Measurements from ENCODE around the gene SLC6A3.
A peak's percentile ranks its signal among the peaks of the same experiment; 100 is the strongest.
"Not testable (repeated sequence)": the region's sequence is repeated elsewhere in the genome, so short reads cannot be mapped to it uniquely, and the experiment has no call there.

SLC6A3 gene

DNA sequence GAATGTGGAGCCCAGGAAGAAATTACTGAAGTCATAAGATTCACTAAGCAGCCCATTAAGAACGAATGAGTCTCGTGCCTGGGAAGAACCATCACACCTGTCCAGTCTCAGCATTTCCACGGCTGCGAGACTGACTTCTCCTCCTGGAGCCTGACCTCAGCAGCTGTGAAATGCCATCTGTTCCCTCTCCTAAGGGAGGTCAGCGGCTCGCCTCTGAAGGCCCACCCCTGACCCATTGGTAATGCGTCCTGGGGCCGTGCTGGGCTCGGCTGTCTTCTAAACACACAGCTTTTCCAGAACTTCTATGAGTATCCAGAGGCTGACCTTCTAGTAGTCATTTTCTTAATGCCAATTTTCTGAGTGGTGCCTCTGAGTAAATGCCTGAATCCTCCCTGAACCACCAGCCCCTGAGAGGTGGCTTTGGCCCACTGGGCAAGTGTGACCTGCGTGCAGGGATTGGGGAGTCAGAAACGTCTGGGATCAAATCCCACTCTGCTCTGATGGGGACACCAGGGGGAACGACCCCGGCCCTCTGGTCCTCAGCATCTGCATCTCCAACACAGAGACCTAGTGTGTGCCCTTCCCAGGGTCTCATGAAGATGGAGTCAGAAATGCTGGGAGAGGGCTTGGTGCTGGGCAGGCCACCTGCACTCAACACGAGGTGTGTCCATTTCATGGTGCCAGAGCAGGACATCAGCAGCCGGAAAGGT, 5.7 kb downstream of the SLC6A3 start:
- no peak for DNase-seq

DNA sequence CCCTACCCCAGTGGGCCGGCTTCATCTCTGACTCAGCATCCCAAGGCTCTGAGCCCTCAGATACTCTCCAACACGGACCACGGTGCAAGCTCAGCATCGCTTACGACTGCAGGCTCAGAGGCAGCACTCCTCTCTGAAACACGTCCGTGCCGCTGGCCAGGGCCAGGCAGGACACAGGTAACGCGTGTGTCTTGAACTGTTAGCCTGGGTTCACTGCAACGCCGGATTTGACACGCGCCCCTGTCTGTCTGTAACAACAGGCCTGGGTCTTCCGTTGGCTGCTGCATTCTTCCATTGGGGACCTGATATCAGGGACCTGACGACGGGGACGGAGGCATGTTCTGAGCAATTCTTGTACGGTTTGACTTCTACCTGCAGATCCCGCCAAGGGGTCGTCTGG, 6.4 kb downstream of the SLC6A3 start:
- DNase-seq = no peak

GRCh38 chr5:1437876-1438559, 7.2 kb downstream of the SLC6A3 start:
- DNase-seq = no peak

- DNase-seq = peak; percentile 89
These were observed 7.9 kb downstream of the SLC6A3 start for GRCh38 chr5:1437226-1437829.

GRCh38 chr5:1436681-1437080, 8.6 kb downstream of the SLC6A3 start:
- no peak for DNase-seq

- no peak for DNase-seq
These were observed 9.2 kb downstream of the SLC6A3 start for GRCh38 chr5:1436036-1436435.

DNA sequence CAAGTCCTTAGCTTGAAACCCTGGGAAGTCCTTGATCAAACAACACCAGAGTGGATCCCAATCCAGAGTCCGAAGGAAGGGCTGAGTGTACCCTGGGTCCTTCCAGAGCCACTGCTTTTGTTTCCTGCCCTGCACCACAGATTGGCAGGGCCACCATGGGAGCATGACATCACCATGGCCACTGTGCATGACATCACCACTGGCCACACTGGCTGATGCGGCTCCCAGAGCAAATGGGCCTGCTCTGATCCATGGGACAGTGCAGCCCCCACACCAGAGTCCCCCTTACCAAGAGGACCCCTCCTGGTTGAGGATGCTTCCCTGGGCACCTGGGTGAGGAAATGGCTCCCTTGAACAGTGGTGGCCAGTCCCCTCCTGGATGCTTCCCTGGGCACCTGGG, 9.9 kb downstream of the SLC6A3 start:
- DNase-seq = no peak

- DNase-seq = no peak
These were observed 12.9 kb downstream of the SLC6A3 start for GRCh38 chr5:1432296-1432695.

DNA sequence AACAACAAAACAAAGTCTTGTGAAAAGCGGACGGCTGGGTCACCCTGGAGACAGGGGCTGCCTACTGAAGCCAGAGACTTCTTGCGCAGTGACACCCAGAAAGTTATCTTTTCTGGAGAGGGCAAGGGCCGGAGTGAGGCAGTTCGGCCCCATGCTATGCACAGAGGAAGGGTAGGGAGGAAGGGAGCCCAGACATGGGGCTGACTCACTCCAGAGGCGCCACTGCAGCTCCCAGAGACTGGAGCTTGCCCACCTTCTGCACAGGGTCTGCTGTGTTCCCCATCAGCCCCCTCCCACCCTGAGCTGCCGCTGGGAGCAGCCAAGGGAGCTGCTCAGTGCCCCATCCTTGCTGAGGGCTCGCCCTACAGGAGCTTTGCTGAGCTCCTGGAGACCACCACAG, 13.3 kb downstream of the SLC6A3 start:
- DNase-seq = no peak

GRCh38 chr5:1431021-1431811, 14.0 kb downstream of the SLC6A3 start:
- no peak for DNase-seq

DNA sequence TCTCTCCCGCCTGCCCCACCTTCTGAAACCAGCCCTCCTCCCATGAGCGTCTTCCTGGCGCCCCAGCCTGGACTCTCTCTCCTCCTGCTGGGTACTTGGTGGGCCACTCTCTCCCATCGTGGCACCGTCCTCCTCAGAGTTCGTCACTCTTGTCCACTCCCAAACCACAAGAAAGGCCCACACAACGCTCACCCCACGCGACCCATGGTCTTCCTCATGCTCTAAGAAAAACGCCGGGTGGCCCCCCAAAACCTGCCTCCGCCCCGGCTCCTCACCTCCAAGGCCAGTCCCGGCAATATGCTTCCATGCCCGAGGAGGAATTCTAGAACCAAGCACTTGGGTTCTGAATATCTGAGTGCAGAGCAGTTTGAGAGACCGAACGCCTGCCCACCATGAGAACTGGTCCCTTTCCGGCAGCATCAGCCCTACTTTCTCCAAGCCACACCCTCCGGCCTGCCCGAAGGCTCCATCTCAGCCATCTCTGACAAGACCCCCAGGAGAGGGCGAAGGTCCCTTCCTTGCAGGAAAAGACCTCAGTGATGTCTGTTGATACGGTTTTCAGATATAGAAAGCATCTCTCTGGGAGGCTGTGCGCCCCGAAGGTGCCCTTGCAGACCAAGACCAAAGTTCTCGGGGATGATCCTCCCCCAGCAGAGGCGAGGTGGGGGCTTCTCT, 15.0 kb downstream of the SLC6A3 start:
- no peak for DNase-seq

- no peak for DNase-seq
These were observed 15.7 kb downstream of the SLC6A3 start for GRCh38 chr5:1429496-1429895.

GRCh38 chr5:1429066-1429465, 16.2 kb downstream of the SLC6A3 start:
- no peak for DNase-seq

- no peak for DNase-seq
These were observed 17.1 kb downstream of the SLC6A3 start for GRCh38 chr5:1428107-1428506.

DNA sequence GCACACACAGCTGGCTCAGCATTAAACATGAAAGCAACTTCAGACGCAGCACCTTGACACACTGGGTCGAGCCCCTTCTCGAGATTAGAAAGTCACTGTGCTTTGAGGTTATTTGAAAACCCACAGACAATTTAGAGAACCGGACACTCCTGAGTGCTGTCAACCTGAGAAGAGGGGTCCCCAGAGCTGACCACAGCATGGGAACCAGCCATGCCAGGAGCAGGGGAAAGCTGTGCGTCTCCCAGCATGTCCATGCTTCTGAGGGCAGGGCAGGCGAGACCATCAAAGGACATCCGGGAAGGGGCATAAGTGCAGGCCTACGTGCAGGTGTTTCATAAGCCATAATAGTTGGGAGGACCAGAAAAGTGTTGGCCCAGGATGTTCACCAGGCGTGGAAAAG, 20.5 kb downstream of the SLC6A3 start:
- DNase-seq = no peak

DNA sequence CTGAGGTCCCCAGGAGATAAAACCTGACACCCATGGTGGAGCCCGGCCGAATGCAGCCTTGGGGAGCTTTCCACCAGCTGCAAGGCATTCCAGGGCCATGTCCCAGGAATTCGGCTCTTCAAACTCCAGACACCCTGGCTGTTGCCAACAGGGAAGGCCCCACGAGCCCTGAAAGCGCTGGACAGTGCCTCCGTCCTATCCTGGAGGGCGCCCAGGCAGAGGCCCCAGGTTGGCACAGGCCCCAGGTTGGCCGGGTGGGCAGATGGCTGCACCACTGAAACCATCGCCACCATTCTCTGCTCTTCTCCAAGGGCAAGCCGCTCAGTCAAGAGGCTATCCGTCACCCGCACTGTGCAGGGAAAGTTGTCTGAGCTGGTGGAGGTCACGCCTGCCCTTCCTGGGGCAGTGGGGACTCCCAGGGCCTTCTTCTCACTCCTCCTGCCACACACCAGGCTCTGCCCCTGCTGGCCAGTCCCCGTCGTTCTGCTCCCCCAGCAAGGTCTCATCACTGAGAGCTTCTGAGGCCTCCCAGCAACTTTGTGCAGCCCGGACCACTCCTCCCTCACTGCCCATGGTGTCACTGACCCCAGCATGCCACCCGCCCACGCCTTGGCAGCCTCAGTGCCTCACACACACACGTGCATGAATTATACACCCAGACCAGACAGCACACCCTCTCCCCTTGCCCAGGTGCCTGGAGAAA, 21.2 kb downstream of the SLC6A3 start:
- DNase-seq = no peak

DNA sequence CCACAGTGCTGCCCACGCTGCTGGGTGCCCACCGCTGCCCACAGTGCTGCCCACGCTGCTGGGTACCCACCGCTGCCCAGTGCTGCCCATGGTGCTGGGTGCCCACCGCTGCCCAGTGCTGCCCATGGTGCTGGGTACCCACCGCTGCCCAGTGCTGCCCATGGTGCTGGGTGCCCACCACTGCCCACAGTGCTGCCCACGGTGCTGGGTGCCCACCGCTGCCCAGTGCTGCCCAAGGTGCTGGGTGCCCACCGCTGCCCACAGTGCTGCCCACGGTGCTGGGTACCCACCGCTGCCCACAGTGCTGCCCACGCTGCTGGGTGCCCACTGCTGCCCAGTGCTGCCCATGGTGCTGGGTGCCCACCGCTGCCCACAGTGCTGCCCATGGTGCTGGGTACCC, 22.7 kb downstream of the SLC6A3 start:
- not testable (repeated sequence) for DNase-seq

GRCh38 chr5:1421521-1422341, 23.5 kb downstream of the SLC6A3 start:
- DNase-seq = no peak

GRCh38 chr5:1420211-1421195, 24.7 kb downstream of the SLC6A3 start:
- no peak for DNase-seq

Data from NCI-H2171 treated with DMSO at 0.1 percent for 48 hours (cell line).